ENCODE results near the gene SPTLC2.

The SPTLC2 gene

GRCh38 chr14:77603031-77603430 lies 13.4 kb downstream of the SPTLC2 start:
- H3K4me3 ChIP-seq (ENCODE audit: low read length): no peak overlapping the region
- TF ChIP-seq, protein P1, sequence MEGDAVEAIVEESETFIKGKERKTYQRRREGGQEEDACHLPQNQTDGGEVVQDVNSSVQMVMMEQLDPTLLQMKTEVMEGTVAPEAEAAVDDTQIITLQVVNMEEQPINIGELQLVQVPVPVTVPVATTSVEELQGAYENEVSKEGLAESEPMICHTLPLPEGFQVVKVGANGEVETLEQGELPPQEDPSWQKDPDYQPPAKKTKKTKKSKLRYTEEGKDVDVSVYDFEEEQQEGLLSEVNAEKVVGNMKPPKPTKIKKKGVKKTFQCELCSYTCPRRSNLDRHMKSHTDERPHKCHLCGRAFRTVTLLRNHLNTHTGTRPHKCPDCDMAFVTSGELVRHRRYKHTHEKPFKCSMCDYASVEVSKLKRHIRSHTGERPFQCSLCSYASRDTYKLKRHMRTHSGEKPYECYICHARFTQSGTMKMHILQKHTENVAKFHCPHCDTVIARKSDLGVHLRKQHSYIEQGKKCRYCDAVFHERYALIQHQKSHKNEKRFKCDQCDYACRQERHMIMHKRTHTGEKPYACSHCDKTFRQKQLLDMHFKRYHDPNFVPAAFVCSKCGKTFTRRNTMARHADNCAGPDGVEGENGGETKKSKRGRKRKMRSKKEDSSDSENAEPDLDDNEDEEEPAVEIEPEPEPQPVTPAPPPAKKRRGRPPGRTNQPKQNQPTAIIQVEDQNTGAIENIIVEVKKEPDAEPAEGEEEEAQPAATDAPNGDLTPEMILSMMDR (conservative IDR thresholded peaks at IDR 0.05; ENCODE audit: low read depth, low read length): no peak
- no peak for DNase-seq (ENCODE audit: low read depth)

DNA sequence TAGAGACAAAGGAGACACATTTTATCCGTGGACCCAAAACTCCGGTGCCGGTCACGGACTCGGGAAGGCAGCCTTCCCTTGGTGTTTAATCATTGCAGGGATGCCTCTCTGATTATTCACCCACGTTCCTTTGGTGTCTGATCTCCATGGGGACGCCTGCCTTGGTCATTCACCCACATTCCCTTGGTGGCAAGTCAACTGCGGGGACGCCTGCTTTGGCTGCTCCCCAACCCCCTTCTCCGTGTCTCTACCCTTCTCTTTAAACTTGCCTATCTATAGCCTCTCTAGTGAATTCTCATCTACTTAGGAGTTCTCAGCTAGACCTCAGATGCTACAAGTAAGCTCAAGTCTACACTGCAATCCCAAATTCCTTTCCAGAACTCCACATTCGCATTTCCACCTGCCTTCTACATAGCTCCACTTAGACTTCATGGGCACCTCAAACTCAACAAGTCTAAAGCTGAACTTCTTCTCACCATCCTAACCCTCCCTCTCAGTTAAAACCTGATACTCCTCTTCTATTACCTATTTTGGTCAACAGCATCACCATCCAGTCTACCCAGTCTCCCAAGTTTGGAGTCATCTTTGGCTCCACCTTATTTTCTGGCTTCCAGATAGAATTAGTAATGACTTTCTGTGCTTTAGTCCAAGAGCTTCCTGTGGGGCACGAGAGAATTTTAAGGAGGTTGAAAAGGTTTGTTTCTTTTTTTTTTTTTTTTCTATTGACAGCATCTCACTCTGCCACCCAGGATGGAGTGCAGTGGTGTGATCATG lies 14.4 kb downstream of the SPTLC2 start:
- no peak overlapping the region for H3K4me3 ChIP-seq (ENCODE audit: low read length)
- DNase-seq (ENCODE audit: low read depth): no peak
- TF ChIP-seq, protein P1 (conservative IDR thresholded peaks at IDR 0.05; ENCODE audit: low read depth, low read length): no peak

GRCh38 chr14:77599889-77600288 lies 16.5 kb downstream of the SPTLC2 start:
- DNase-seq (ENCODE audit: low read depth): no peak
- H3K4me3 ChIP-seq (ENCODE audit: low read length): no peak overlapping the region
- TF ChIP-seq, protein P1 (conservative IDR thresholded peaks at IDR 0.05; ENCODE audit: low read depth, low read length): no peak

GRCh38 chr14:77598366-77599070 lies 17.9 kb downstream of the SPTLC2 start:
- TF ChIP-seq, protein P1 (conservative IDR thresholded peaks at IDR 0.05; ENCODE audit: low read depth, low read length): no peak
- H3K4me3 ChIP-seq (ENCODE audit: low read length): no peak overlapping the region
- no peak for DNase-seq (ENCODE audit: low read depth)

- H3K4me3 ChIP-seq (ENCODE audit: low read length): no peak overlapping the region
- no peak for DNase-seq (ENCODE audit: low read depth)
Observed at GRCh38 chr14:77593501-77593961, 22.9 kb downstream of the SPTLC2 start.

DNA sequence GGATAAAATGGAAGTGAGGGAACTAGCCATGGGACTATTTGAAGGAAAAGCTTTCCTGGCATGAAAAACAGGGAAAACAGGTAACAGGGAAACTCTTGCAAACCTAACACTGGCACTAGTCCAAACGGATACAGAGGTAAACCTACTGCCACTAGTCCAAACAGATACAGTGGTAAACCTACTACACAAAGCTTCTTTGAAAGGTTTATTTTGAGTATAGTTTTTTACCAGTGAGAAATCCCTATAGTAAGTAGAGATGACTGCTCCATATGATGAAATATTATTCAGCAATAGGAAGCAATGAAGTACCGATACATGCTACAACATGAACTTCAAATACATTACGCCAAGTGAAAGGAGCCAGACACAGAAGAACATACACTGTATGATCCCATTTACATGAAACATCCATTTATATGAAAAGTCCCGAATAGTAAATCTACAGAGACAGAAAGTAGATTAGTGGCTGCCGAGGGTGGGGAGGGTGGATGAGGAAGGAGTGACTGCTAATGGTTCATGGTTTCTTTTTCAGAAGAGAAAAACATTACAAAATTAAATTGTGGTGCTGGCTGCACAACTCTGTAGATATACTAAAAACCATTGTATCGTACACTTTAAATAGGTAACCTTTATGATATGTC lies 25.5 kb downstream of the SPTLC2 start:
- no peak for DNase-seq (ENCODE audit: low read depth)
- H3K4me3 ChIP-seq (ENCODE audit: low read length): no peak overlapping the region
- TF ChIP-seq, protein P1 (conservative IDR thresholded peaks at IDR 0.05; ENCODE audit: low read depth, low read length): no peak

More at GRCh38 chr14:77593501-77593961, 22.9 kb downstream of the SPTLC2 start:
- TF ChIP-seq, protein P1 (conservative IDR thresholded peaks at IDR 0.05; ENCODE audit: low read depth, low read length): no peak
